DOHH2 (cell line): ENCODE results near the gene TUT1.

Experiments
- H3F3A ChIP-seq: fragments of 200-600 bp; sonication (generic), shearing (Covaris generic); 2 replicates; pipeline ENCODE4 v1.6.0; 2016; ENCODE audit warnings: antibody characterized with exemption, mild to moderate bottlenecking; ENCODE audit not compliant: control insufficient read depth, insufficient read depth
- H3K27ac ChIP-seq: fragments of 200-600 bp; sonication (generic); 2 replicates; pipeline ENCODE4 v1.5.1; 2014; ENCODE audit warnings: low read depth, mild to moderate bottlenecking, low read length, moderate library complexity
- H3K27me3 ChIP-seq: fragments of 200-600 bp; sonication (generic); 2 replicates; pipeline ENCODE4 v1.6.1; 2014; ENCODE audit warnings: mild to moderate bottlenecking, low read length, mixed read lengths; ENCODE audit not compliant: control insufficient read depth
- H3K36me3 ChIP-seq: fragments of 200-600 bp; sonication (generic); 2 replicates; pipeline ENCODE4 v1.6.1; 2014; ENCODE audit warnings: mild to moderate bottlenecking, low read length, moderate library complexity, mixed read lengths; ENCODE audit not compliant: control insufficient read depth
- H3K4me1 ChIP-seq: fragments of 200-600 bp; sonication (generic); 2 replicates; pipeline ENCODE4 v1.6.1; 2014; ENCODE audit warnings: mild to moderate bottlenecking, low read length, mixed read lengths; ENCODE audit not compliant: control insufficient read depth
- H3K4me2 ChIP-seq: fragments of 200-600 bp; sonication (generic); 2 replicates; pipeline ENCODE4 v1.6.0; 2014; ENCODE audit warnings: mild to moderate bottlenecking, low read length, moderate library complexity
- H3K4me3 ChIP-seq: fragments of 200-600 bp; sonication (generic); 2 replicates; pipeline ENCODE4 v1.5.1; 2014; ENCODE audit warnings: mild to moderate bottlenecking, low read length, mixed read lengths
- H3K79me2 ChIP-seq: fragments of 200-600 bp; sonication (generic); 2 replicates; pipeline ENCODE4 v1.6.1; 2014; ENCODE audit warnings: mild to moderate bottlenecking, low read length, mixed read lengths; ENCODE audit not compliant: control insufficient read depth
- H3K9me2 ChIP-seq: fragments of 200-600 bp; sonication (generic); replicated peaks from 2 replicates; pipeline ENCODE4 v1.6.1; 2014; ENCODE audit warnings: mild to moderate bottlenecking, low read length, mixed read lengths; ENCODE audit not compliant: control insufficient read depth
- H3K9me3 ChIP-seq: fragments of 200-600 bp; sonication (generic); 2 replicates; pipeline ENCODE4 v1.6.1; 2014; ENCODE audit warnings: antibody characterized with exemption, low read length, mixed read lengths; ENCODE audit not compliant: control insufficient read depth, insufficient read depth
- H4K20me1 ChIP-seq: fragments of 200-600 bp; sonication (generic); 2 replicates; pipeline ENCODE4 v1.6.0; 2014; ENCODE audit warnings: low read depth, mild to moderate bottlenecking, antibody characterized with exemption, low read length, moderate library complexity; ENCODE audit not compliant: control insufficient read depth, insufficient read depth
- CTCF ChIP-seq: fragments of 200-600 bp; sonication (generic); IDR thresholded peaks from one replicate; pipeline ENCODE4 v1.5.1; 2014; ENCODE audit warnings: antibody characterized with exemption, mild to moderate bottlenecking, low read depth, low read length; ENCODE audit not compliant: poor library complexity, severe bottlenecking
- EZH2phosphoT487 ChIP-seq: fragments of 200-600 bp; sonication (generic); IDR thresholded peaks from 2 replicates; pipeline ENCODE4 v1.6.1; 2017; ENCODE audit warnings: borderline replicate concordance, mild to moderate bottlenecking, antibody characterized with exemption, low read length, moderate library complexity, mixed read lengths

Gene TUT1

GRCh38 chr11:62605902-62606301 is 14.6 kb upstream of the TUT1 start:
- Histone ChIP-seq H3K27me3 (no peaks in the 10 kb centered on the region), H3K9me2 (no peaks in the 10 kb centered on the region), H3K4me3 (no peak overlapping the region), H3K27ac (no peak overlapping the region), H3K4me1 (peaks cover 32% of the 10 kb centered on the region), H3K4me2 (no peak overlapping the region), H4K20me1 (no peaks in the 10 kb centered on the region), H3F3A (peaks cover 2% of the 10 kb centered on the region; the same call in 1 of the 2 replicates), H3K9me3 (no peaks in the 10 kb centered on the region), H3K36me3 (peaks cover 64% of the 10 kb centered on the region), H3K79me2 (peaks cover 11% of the 10 kb centered on the region)
- TF ChIP-seq EZH2phosphoT487, result no peak

- H3K4me2 ChIP-seq, result no peak overlapping the region
Measured at GRCh38 chr11:62605467-62605866, 14.1 kb upstream of the TUT1 start.

GRCh38 chr11:62604460-62605120 is 13.3 kb upstream of the TUT1 start:
- H3K9me3 ChIP-seq, result no peaks in the 10 kb centered on the region
- no peaks in the 10 kb centered on the region for H3K27me3 ChIP-seq
- H3K4me1 ChIP-seq, result peaks cover 36% of the 10 kb centered on the region
- no peak overlapping the region for H3K4me3 ChIP-seq
- no peak for TF ChIP-seq EZH2phosphoT487
- TF ChIP-seq CTCF, result no peak
- peaks cover 65% of the 10 kb centered on the region for H3K36me3 ChIP-seq
- peaks cover 9% of the 10 kb centered on the region; the same call in 1 of the 2 replicates for H3F3A ChIP-seq
- H3K79me2 ChIP-seq, result peaks cover 20% of the 10 kb centered on the region
- peaks cover 4% of the 10 kb centered on the region; the same call in 1 of the 2 replicates for H4K20me1 ChIP-seq
- H3K4me2 ChIP-seq, result no peak overlapping the region
- no peak overlapping the region for H3K27ac ChIP-seq
- no peaks in the 10 kb centered on the region for H3K9me2 ChIP-seq

More at GRCh38 chr11:62605467-62605866, 14.1 kb upstream of the TUT1 start:
- peaks cover 2% of the 10 kb centered on the region; the same call in 1 of the 2 replicates for H3F3A ChIP-seq
- TF ChIP-seq EZH2phosphoT487 (no peak), CTCF (no peak)
- H3K27me3 ChIP-seq, result no peaks in the 10 kb centered on the region
- H3K9me2 ChIP-seq, result no peaks in the 10 kb centered on the region
- peaks cover 28% of the 10 kb centered on the region for H3K4me1 ChIP-seq
- peaks cover 64% of the 10 kb centered on the region for H3K36me3 ChIP-seq
- H3K4me3 ChIP-seq, result no peak overlapping the region
- H3K27ac ChIP-seq, result no peak overlapping the region
- H4K20me1 ChIP-seq, result no peaks in the 10 kb centered on the region
- H3K9me3 ChIP-seq, result no peaks in the 10 kb centered on the region
- peaks cover 12% of the 10 kb centered on the region for H3K79me2 ChIP-seq

- no peak overlapping the region for H3K4me2 ChIP-seq
Measured at GRCh38 chr11:62603776-62604299, 12.5 kb upstream of the TUT1 start.

More at GRCh38 chr11:62603776-62604299, 12.5 kb upstream of the TUT1 start:
- Histone ChIP-seq H3F3A (peaks cover 9% of the 10 kb centered on the region; the same call in 1 of the 2 replicates), H3K4me3 (no peak overlapping the region), H3K9me2 (no peaks in the 10 kb centered on the region), H4K20me1 (peaks cover 4% of the 10 kb centered on the region; the same call in 1 of the 2 replicates), H3K79me2 (peaks cover 27% of the 10 kb centered on the region), H3K4me1 (peaks cover 44% of the 10 kb centered on the region), H3K27ac (no peak overlapping the region), H3K27me3 (no peaks in the 10 kb centered on the region), H3K36me3 (peaks cover 67% of the 10 kb centered on the region), H3K9me3 (no peaks in the 10 kb centered on the region)
- TF ChIP-seq EZH2phosphoT487 (no peak), CTCF (no peak)
